ENCODE measurements around the gene GDPGP1. TPM values are rescaled to one million over a fixed set of nuclear protein-coding genes. Genes with fewer than 3 reads are reported as not detected.

GDPGP1 gene
- total RNA-seq, 1 experiment from 2014 or later = 6.6 TPM

GRCh38 chr15:90231028-90232017, 2.7 kb upstream of the GDPGP1 start:
- Histone ChIP-seq H3K4me3 (ENCODE audit: low read length) (peak overlapping the region; percentile 92), H3F3A (ENCODE audit: low read length, unreplicated experiment) (no peaks in the 10 kb centered on the region), H4K20me1 (ENCODE audit: low read length) (no peaks in the 10 kb centered on the region), H3K27ac (ENCODE audit: low read length) (peak overlapping the region; percentile 89), H3K4me1 (ENCODE audit: insufficient read depth, low read length) (peaks cover 27% of the 10 kb centered on the region), H3K79me2 (ENCODE audit: low read length) (peaks cover 46% of the 10 kb centered on the region), H3K9me3 (ENCODE audit: low read length) (no peaks in the 10 kb centered on the region), H3K36me3 (ENCODE audit: low read depth, low read length) (peaks cover 36% of the 10 kb centered on the region), H2AFZ (ENCODE audit: low read length) (no peak overlapping the region), H3K4me2 (ENCODE audit: low read length) (peak overlapping the region; percentile 89), H3K27me3 (ENCODE audit: low read length) (no peaks in the 10 kb centered on the region), H3K9me2 (replicated peaks; ENCODE audit: low read length) (no peaks in the 10 kb centered on the region), H3K9ac (ENCODE audit: low read length) (peak overlapping the region; percentile 91; the same call in 1 of the 2 replicates)
- no TSS peak for BruUV-seq (replicated peaks)
- ATAC-seq (no peak; the same call in 1 of the 2 replicates), DNase-seq (peak; percentile 47)
- intact Hi-C loops (cut with micrococcal nuclease) = loop anchor here (5.0 kb wide), 2 partner anchors 36 to 89 kb away; partner anchors contain the start of gene NGRN
- ChIA-PET POLR2A (ENCODE audit: unreplicated experiment) (no interaction called here), CTCF (interaction anchor here (2.7 kb wide), 1 partner anchor 88 kb away, joined by 9 read pairs; no protein-coding TSS in a partner anchor)
- no peak for TF ChIP-seq EZH2 (IDR thresholded peaks at IDR 0.05; ENCODE audit: low read length, unreplicated experiment)
- no peak for TF ChIP-seq CTCF (conservative IDR thresholded peaks at IDR 0.05; ENCODE audit: low read depth, low read length)
- TF ChIP-seq EZH2phosphoT487 (IDR thresholded peaks at IDR 0.05; ENCODE audit: borderline replicate concordance, low read length) = no peak

GRCh38 chr15:90232196-90232595, 1.8 kb upstream of the GDPGP1 start:
- ATAC-seq = no peak
- Histone ChIP-seq H3K9me3 (ENCODE audit: low read length) (no peaks in the 10 kb centered on the region), H3K27me3 (ENCODE audit: low read length) (no peaks in the 10 kb centered on the region), H3K79me2 (ENCODE audit: low read length) (peaks cover 46% of the 10 kb centered on the region), H3K36me3 (ENCODE audit: low read depth, low read length) (peaks cover 31% of the 10 kb centered on the region), H3K4me1 (ENCODE audit: insufficient read depth, low read length) (peaks cover 27% of the 10 kb centered on the region), H3K4me3 (ENCODE audit: low read length) (peak overlapping the region; percentile 92), H3K9me2 (replicated peaks; ENCODE audit: low read length) (no peaks in the 10 kb centered on the region), H2AFZ (ENCODE audit: low read length) (no peak overlapping the region), H3K9ac (ENCODE audit: low read length) (peak overlapping the region; percentile 91), H4K20me1 (ENCODE audit: low read length) (no peaks in the 10 kb centered on the region), H3K27ac (ENCODE audit: low read length) (peak overlapping the region; percentile 89), H3K4me2 (ENCODE audit: low read length) (peak overlapping the region; percentile 89), H3F3A (ENCODE audit: low read length, unreplicated experiment) (no peaks in the 10 kb centered on the region)
- DNase-seq = peak; percentile 39
- no peak for TF ChIP-seq EZH2 (IDR thresholded peaks at IDR 0.05; ENCODE audit: low read length, unreplicated experiment)
- intact Hi-C loops (cut with micrococcal nuclease) = loop anchor here (5.0 kb wide), 2 partner anchors 35 to 90 kb away; partner anchors contain the start of gene NGRN
- BruUV-seq (replicated peaks) = no TSS peak
- CTCF ChIA-PET = interaction anchor here (2.7 kb wide), 1 partner anchor 89 kb away, joined by 9 read pairs; no protein-coding TSS in a partner anchor
- POLR2A ChIA-PET (ENCODE audit: unreplicated experiment) = interaction anchor here (0.5 kb wide), 1 partner anchor 1144 kb away, joined by 3 read pairs; the partner anchor contains the start of gene ABHD2

GRCh38 chr15:90232941-90233386, 1.0 kb upstream of the GDPGP1 start:
- peak overlapping the region; percentile 92 for H3K4me3 ChIP-seq (ENCODE audit: low read length)
- H3K9me2 ChIP-seq (replicated peaks; ENCODE audit: low read length) = no peaks in the 10 kb centered on the region
- H2AFZ ChIP-seq (ENCODE audit: low read length) = no peak overlapping the region
- no peak for DNase-seq
- no peaks in the 10 kb centered on the region for H4K20me1 ChIP-seq (ENCODE audit: low read length)
- no peaks in the 10 kb centered on the region for H3K27me3 ChIP-seq (ENCODE audit: low read length)
- intact Hi-C loops (cut with micrococcal nuclease) = loop anchor here (5.0 kb wide), 2 partner anchors 34 to 91 kb away; partner anchors contain the start of gene NGRN
- peaks cover 24% of the 10 kb centered on the region for H3K36me3 ChIP-seq (ENCODE audit: low read depth, low read length)
- peak overlapping the region; percentile 89 for H3K27ac ChIP-seq (ENCODE audit: low read length)
- TSS peak; percentile 34 for BruUV-seq (replicated peaks)
- H3K4me1 ChIP-seq (ENCODE audit: insufficient read depth, low read length) = peaks cover 27% of the 10 kb centered on the region
- H3K4me2 ChIP-seq (ENCODE audit: low read length) = peak overlapping the region; percentile 89
- no peaks in the 10 kb centered on the region for H3K9me3 ChIP-seq (ENCODE audit: low read length)
- ChIA-PET CTCF (interaction anchor here (1.2 to 2.7 kb wide), 2 partner anchors 36 to 89 kb away, joined by 9 to 12 read pairs; no protein-coding TSS in a partner anchor), POLR2A (ENCODE audit: unreplicated experiment) (interaction anchor here (0.5 to 0.7 kb wide), 4 partner anchors 32 to 1145 kb away, joined by 3 to 4 read pairs (median 3); partner anchors contain the start of genes ABHD2, SEMA4B and ZNF774)
- peaks cover 46% of the 10 kb centered on the region for H3K79me2 ChIP-seq (ENCODE audit: low read length)
- H3F3A ChIP-seq (ENCODE audit: low read length, unreplicated experiment) = no peaks in the 10 kb centered on the region
- no peak for ATAC-seq
- peak overlapping the region; percentile 91 for H3K9ac ChIP-seq (ENCODE audit: low read length)
- no peak; the same call in 1 of the 2 replicates for TF ChIP-seq CTCF (conservative IDR thresholded peaks at IDR 0.05; ENCODE audit: low read depth, low read length)
- TF ChIP-seq EZH2phosphoT487 (IDR thresholded peaks at IDR 0.05; ENCODE audit: borderline replicate concordance, low read length) = no peak
- TF ChIP-seq EZH2 (IDR thresholded peaks at IDR 0.05; ENCODE audit: low read length, unreplicated experiment) = no peak
